SU-DHL-6 (cell line): ENCODE measurements around the gene CEP95.
"Not testable (repeated sequence)": the region's sequence is repeated elsewhere in the genome, so short reads cannot be mapped to it uniquely, and the experiment has no call there.

Experiments
- H2AFZ ChIP-seq: fragments of 200-600 bp; sonication (generic); 2 replicates; pipeline ENCODE4 v1.6.1; 2014; ENCODE audit warnings: low read depth, mild to moderate bottlenecking, moderate library complexity, mixed read lengths, antibody characterized with exemption, low read length; ENCODE audit not compliant: severe bottlenecking
- H3F3A ChIP-seq: fragments of 200-600 bp; shearing (Covaris generic); 2 replicates; pipeline ENCODE4 v1.6.0; 2016; ENCODE audit warnings: antibody characterized with exemption, mild to moderate bottlenecking; ENCODE audit not compliant: insufficient read depth
- H3K27ac ChIP-seq: fragments of 200-600 bp; sonication (generic); 2 replicates; pipeline ENCODE4 v1.5.1; 2016; ENCODE audit warnings: low read depth, mild to moderate bottlenecking, low read length, moderate library complexity, mixed read lengths
- H3K27me3 ChIP-seq: fragments of 200-600 bp; sonication (generic), shearing (Covaris generic); 2 replicates; pipeline ENCODE4 v1.6.0; 2014; ENCODE audit warnings: mild to moderate bottlenecking, low read length
- H3K36me3 ChIP-seq: fragments of 200-600 bp; sonication (generic); 2 replicates; pipeline ENCODE4 v1.6.1; 2014; ENCODE audit warnings: mild to moderate bottlenecking, low read length, mixed read lengths
- H3K4me2 ChIP-seq: fragments of 300-600, 200-600 bp; shearing (Covaris generic), sonication (generic); 2 replicates; pipeline ENCODE4 v1.6.0; 2014; ENCODE audit warnings: low read length, low read depth, mild to moderate bottlenecking; ENCODE audit not compliant: poor library complexity, severe bottlenecking
- H3K4me3 ChIP-seq: fragments of 200-600 bp; sonication (generic); 2 replicates; pipeline ENCODE4 v1.5.1; 2014; ENCODE audit warnings: antibody characterized with exemption, low read length, mild to moderate bottlenecking, mixed read lengths; ENCODE audit not compliant: insufficient read depth, poor library complexity, severe bottlenecking
- H3K79me2 ChIP-seq: fragments of 200-600 bp; sonication (generic); 2 replicates; pipeline ENCODE4 v1.6.1; 2014; ENCODE audit warnings: mild to moderate bottlenecking, low read length, moderate library complexity; ENCODE audit not compliant: insufficient read depth
- H3K9ac ChIP-seq: fragments of 200-600 bp; sonication (generic); 2 replicates; pipeline ENCODE4 v1.7.0; 2014; ENCODE audit warnings: mild to moderate bottlenecking, low read length
- H3K9me2 ChIP-seq: fragments of 200-600 bp; sonication (generic); replicated peaks from 2 replicates; pipeline ENCODE4 v1.6.1; 2014; ENCODE audit warnings: low read length; ENCODE audit not compliant: insufficient read depth
- H3K9me3 ChIP-seq: fragments of 200-600 bp; sonication (generic); 2 replicates; pipeline ENCODE4 v1.6.1; 2014; ENCODE audit warnings: low read length, mixed read lengths; ENCODE audit not compliant: insufficient read depth
- H4K20me1 ChIP-seq: fragments of 200-600 bp; sonication (generic); 2 replicates; pipeline ENCODE4 v1.6.1; 2014; ENCODE audit warnings: low read depth, mild to moderate bottlenecking, antibody characterized with exemption, low read length, moderate library complexity, mixed read lengths
- EZH2phosphoT487 ChIP-seq: fragments of 200-600 bp; sonication (generic), shearing (Covaris generic); conservative IDR thresholded peaks from 2 replicates; pipeline ENCODE4 v1.6.1; 2018; ENCODE audit warnings: mild to moderate bottlenecking, antibody characterized with exemption, low read length, moderate library complexity, mixed read lengths
- TF ChIP-seq, protein P1 (sequence below): fragments of 200-600 bp; sonication (generic); IDR thresholded peaks from one replicate; pipeline ENCODE4 v1.5.1; 2017; ENCODE audit warnings: antibody characterized with exemption, mild to moderate bottlenecking, low read length, moderate library complexity; ENCODE audit not compliant: insufficient read depth, poor library complexity, severe bottlenecking

CEP95 gene

DNA sequence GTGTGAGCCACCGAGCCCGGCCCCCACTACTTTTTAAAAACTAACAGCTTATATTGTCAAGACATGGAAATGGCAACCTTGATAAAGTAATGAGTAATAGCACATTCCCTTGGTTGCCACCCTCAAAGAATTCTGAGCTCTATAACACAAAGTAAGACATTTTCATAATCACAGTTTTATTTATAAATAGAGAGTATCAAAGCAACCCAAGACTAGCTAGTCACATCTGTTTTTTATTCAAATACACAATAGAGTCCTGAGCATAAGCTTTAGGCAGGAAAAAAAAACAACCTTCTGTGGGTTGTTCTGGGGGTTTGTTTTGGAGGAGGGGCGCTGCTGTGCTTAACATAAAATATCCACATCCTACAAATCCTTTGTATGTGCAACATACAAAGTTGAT, 68.7 kb downstream of the CEP95 start:
- Histone ChIP-seq H2AFZ (no peak overlapping the region), H4K20me1 (no peaks in the 10 kb centered on the region), H3K9me3 (no peaks in the 10 kb centered on the region), H3K36me3 (peaks cover 2% of the 10 kb centered on the region; the same call in 1 of the 2 replicates), H3K27ac (no peak overlapping the region), H3F3A (peaks cover 8% of the 10 kb centered on the region), H3K4me3 (no peak overlapping the region), H3K27me3 (no peaks in the 10 kb centered on the region), H3K9ac (no peak overlapping the region), H3K4me2 (no peak overlapping the region), H3K9me2 (no peaks in the 10 kb centered on the region), H3K79me2 (no peaks in the 10 kb centered on the region)
- TF ChIP-seq, protein P1, sequence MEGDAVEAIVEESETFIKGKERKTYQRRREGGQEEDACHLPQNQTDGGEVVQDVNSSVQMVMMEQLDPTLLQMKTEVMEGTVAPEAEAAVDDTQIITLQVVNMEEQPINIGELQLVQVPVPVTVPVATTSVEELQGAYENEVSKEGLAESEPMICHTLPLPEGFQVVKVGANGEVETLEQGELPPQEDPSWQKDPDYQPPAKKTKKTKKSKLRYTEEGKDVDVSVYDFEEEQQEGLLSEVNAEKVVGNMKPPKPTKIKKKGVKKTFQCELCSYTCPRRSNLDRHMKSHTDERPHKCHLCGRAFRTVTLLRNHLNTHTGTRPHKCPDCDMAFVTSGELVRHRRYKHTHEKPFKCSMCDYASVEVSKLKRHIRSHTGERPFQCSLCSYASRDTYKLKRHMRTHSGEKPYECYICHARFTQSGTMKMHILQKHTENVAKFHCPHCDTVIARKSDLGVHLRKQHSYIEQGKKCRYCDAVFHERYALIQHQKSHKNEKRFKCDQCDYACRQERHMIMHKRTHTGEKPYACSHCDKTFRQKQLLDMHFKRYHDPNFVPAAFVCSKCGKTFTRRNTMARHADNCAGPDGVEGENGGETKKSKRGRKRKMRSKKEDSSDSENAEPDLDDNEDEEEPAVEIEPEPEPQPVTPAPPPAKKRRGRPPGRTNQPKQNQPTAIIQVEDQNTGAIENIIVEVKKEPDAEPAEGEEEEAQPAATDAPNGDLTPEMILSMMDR = no peak
- TF ChIP-seq EZH2phosphoT487 = no peak

GRCh38 chr17:64577025-64577424, 70.2 kb downstream of the CEP95 start:
- not testable (repeated sequence) for H3F3A ChIP-seq, H3K4me2 ChIP-seq, H3K79me2 ChIP-seq, H3K4me3 ChIP-seq, H2AFZ ChIP-seq, H4K20me1 ChIP-seq, H3K27me3 ChIP-seq, H3K9ac ChIP-seq, H3K9me3 ChIP-seq, H3K9me2 ChIP-seq, H3K27ac ChIP-seq, H3K36me3 ChIP-seq

DNA sequence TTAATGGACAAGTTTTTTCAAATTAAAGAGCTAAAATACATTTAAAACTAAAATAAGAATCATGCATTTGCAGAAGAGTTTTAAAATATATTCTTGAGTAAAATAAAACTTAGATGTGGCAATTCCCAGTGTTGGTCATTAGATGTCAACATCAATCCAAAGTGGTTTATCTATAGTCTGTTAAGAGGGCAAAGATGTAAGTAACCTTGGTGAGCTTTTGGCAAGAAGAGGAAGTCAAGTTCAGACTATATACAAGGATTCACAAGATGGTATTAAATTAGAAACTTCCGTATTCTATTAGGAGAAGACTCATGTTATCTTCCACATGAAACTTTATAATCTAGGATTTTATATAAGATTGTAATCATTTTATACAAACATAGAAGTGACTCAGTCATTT, 73.1 kb downstream of the CEP95 start:
- Histone ChIP-seq H3K36me3 (peaks cover 5% of the 10 kb centered on the region; the same call in 1 of the 2 replicates), H3K9ac (no peak overlapping the region), H3K4me3 (no peak overlapping the region), H2AFZ (no peak overlapping the region), H4K20me1 (no peaks in the 10 kb centered on the region), H3K27ac (no peak overlapping the region), H3F3A (no peaks in the 10 kb centered on the region; the same call in 1 of the 2 replicates), H3K79me2 (no peaks in the 10 kb centered on the region), H3K4me2 (no peak overlapping the region), H3K9me3 (no peaks in the 10 kb centered on the region), H3K9me2 (no peaks in the 10 kb centered on the region), H3K27me3 (no peaks in the 10 kb centered on the region)
- no peak for TF ChIP-seq EZH2phosphoT487
- TF ChIP-seq, protein P1 = no peak

DNA sequence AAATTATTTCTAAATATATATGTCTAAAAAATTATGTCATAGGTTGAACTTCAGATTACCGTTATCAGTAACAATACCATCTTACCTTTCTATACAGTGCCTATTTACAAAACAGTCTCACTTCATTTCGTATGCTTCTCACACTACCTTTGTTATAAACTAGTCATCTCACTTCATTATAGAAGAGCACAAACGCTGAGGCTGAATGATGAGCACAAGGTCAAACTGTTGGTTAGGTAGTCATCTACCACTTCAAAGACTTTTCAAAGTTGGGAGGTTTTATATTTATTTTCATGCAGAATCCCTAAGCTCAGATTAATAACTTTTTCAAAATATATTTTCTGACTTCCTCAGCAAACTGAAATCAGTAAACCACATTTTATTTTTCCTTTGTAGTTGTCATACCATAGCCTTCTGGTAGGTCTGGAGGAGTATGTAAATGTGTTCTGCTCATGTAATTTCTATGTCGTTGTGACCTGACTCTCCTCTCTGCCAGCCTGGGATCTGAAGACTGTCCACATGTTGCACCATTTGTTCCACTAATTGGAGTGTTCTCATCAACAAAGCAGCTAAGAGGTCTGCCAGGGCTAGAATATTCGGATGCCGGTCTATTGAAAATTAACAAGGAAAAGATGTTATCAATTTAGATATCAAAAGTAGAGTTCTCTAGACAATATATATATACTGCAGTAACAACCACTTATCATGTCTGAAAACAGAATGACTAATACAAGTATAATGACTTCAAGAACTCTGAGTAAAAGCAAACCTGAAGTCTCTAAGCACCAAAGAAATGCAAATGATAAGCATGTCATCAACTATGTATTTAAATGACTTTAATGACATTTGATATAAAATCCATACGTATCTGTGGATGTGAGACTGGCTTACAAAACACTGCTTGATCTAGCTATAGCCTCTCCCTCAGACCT, 73.9 kb downstream of the CEP95 start:
- Histone ChIP-seq H3K79me2 (no peaks in the 10 kb centered on the region), H4K20me1 (no peaks in the 10 kb centered on the region), H3K27me3 (no peaks in the 10 kb centered on the region), H3K9ac (no peak overlapping the region), H3K9me2 (no peaks in the 10 kb centered on the region), H3K4me3 (no peak overlapping the region), H2AFZ (no peak overlapping the region), H3K4me2 (no peak overlapping the region), H3K36me3 (peaks cover 5% of the 10 kb centered on the region; the same call in 1 of the 2 replicates), H3K27ac (no peak overlapping the region), H3K9me3 (no peaks in the 10 kb centered on the region), H3F3A (no peaks in the 10 kb centered on the region)
- TF ChIP-seq, protein P1 = no peak
- no peak for TF ChIP-seq EZH2phosphoT487
